SK-MEL-5 (cell line): ENCODE results near the gene HDAC4. TPM values are rescaled to one million over a fixed set of nuclear protein-coding genes. Genes with fewer than 3 reads are reported as not detected.

Experiments
- DNase-seq: peaks from one replicate; pipeline ENCODE4 v3.0.0-alpha.2; 2016; ENCODE audit warnings: low read depth, low spot score
- in situ Hi-C: cut with HindIII; loops from 2 replicates; pipeline ENCODE4 v1.10.0; 2016; ENCODE audit warnings: low sequenced_read_pairs, high pct_unique_total_duplicates, low pct_unique_long_range_greater_than_20kb
- total RNA-seq: library from RNA; depleted of rRNA; stranded (reverse); fragments of >200 nt; shearing (Covaris generic); gene quantifications from 2 replicates; pipeline ENCODE4 v1.2.3, GENCODE V29; 2014

Gene HDAC4
- total RNA-seq, 1 experiment from 2014 or later, result 14.1 TPM

- no peak for DNase-seq
- in situ Hi-C loops, result no loop called here
Observed at GRCh38 chr2:239346676-239347075, 54.1 kb downstream of the HDAC4 start.

GRCh38 chr2:239345251-239345650 lies 55.6 kb downstream of the HDAC4 start:
- DNase-seq, result no peak
- in situ Hi-C loops, result no loop called here

DNA sequence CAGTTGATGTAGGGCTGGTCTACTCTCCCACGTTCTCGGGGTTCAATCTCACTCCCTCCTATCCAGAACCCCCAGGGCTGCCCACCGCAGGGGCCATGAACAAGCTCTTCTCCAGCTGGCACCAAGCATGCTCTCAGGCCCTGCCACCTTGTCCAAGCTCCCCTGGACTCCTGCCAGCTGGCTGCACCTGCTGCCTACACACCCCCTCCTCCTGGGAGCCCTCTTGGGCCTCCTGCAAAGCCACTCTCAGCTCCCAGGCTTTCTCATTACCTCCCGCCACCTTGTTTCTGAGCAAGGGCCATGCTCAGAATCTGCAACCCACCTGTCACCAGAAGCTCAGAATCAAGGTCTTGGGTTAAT lies 56.0 kb downstream of the HDAC4 start:
- in situ Hi-C loops, result no loop called here
- no peak for DNase-seq

DNA sequence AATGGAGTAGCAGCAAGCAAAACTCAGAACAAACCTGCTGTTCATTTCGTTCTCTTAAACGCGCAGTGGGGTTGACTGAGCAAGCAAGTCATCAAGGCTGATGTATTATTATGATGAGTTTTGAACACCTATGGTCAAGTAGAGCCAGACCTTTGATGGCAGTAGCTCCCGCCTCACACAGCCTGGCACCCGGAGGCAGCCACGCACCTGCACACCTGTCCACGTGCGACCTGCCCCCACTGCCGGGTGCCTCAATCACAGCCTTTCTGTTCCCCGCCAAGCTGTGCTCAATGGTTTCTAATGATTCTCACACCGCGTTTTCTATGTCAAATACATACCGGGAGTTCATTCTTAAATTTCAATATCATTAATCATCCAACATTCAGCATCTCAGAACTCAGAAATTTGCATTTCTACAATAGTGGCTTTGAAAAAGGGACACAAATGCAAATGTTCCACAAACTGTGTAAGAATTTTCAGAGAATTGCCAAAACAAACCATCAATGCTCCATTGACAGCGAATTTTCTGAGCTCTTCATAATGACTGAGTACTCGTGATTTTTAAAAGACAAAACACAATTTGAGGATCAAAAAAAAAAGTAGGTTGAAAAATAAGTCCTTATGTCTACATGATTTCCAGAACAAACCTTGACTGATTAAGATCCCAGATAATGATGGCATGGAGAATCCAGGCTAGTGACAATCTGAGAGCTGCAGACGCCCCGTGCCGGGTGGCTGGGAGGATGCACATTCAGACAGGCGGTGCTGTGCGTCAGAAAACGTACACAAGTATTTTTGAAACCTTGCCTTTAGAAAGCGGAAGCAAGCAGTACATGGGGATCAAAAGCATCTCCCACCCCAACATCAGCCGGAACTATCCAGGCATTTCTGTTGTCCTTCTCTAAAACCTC lies 56.6 kb downstream of the HDAC4 start:
- in situ Hi-C loops, result no loop called here
- no peak for DNase-seq

DNA sequence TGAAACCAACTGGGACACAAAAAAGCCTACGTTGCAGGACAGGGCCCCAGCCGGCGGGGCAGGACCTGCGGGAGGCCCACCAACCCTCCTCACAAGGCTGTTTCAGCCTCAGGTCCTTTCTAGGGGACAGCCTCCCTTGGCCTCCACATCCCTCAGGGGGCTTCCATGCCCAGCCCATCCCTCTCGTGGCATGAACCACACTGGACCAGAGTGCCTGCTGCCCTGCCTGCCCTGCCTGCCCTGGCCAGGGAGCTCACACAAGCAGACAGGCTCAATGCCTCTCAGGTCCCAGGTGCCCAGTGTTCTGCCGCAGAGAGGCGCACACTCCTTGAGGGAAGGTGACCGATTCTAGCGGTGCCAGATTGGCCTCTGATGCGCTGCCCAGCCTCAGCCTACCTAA lies 57.4 kb downstream of the HDAC4 start:
- in situ Hi-C loops, result no loop called here
- no peak for DNase-seq

DNA sequence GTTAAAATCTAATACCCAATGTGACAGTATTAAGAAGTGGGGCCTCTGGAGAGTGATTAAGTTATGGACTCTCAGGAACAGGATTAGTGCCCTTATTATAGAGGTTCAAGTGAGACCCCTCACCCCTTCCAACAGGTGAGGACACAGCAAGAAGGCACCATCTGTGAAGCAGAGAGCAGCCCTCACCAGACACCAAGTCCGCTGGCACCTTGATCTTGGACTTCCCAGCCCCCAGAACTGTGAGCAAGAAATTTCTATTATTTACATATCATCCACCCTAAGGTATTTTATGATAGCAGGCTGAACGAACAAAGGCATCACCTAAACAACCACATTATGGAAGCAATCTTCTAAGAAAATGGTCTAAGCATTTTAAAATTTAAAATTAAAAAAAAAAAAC lies 59.0 kb downstream of the HDAC4 start:
- in situ Hi-C loops, result no loop called here
- DNase-seq, result no peak

GRCh38 chr2:239341146-239341732 lies 59.6 kb downstream of the HDAC4 start:
- DNase-seq, result no peak
- in situ Hi-C loops, result no loop called here

GRCh38 chr2:239339726-239340601 lies 60.9 kb downstream of the HDAC4 start:
- in situ Hi-C loops, result no loop called here
- DNase-seq, result no peak

DNA sequence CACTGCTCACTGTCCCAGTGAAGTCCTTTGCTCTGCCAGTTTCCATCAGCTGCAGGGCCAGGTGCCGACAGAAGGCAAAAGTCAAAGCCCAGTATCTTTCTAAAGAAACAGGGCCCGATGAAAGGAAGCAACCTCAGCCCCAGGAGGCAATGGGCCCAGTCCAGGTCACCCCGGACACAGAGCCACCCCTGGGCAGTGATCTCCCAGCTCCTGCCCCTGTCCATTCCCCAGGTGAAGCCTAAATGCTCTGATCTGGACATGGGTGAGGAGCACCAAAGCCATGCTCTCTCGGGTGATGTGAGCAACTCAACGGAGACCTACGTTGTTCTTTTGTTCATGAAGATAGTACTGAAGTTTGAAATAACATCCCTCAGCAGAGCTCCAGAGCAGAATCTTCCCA lies 61.6 kb downstream of the HDAC4 start:
- in situ Hi-C loops, result no loop called here
- no peak for DNase-seq

- in situ Hi-C loops, result no loop called here
- no peak for DNase-seq
Observed at GRCh38 chr2:239337877-239338484, 62.8 kb downstream of the HDAC4 start.

DNA sequence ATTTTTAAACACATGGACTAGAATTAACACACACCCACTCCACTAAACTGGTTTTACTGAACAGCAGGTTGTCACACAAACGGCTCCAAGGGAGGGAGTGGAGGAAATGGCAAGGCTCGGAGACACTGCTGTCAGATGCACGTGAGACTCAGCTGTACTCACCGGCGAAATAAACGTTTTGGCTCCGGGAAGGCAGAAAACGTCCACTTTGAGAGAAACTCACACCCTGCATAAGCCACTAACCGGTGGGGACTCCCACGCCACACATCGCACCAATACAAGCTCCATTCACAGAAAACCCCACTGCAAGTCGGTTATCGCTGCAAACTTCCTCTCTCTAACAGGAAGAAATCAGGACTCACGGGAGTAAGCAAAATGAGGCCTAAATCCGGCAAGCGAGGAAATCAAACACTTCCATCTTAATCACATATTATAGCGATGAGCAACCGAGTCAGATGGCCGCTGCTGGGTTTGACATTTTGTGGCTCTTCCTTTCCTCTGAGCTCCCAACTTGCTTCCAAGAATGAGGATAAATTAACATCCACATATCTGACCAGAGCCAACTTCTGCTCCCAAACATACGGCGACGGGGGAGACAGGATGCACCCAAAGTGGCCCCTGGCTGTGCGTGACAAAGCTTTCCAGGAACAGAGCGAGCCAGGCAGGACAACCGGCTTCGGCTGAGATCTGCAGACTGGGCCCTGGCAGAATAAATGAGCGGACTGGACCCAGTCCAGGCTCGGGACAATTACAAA lies 63.5 kb downstream of the HDAC4 start:
- DNase-seq, result no peak
- in situ Hi-C loops, result no loop called here

GRCh38 chr2:239331560-239331959 lies 69.3 kb downstream of the HDAC4 start:
- DNase-seq, result no peak
- in situ Hi-C loops, result no loop called here

GRCh38 chr2:239330836-239331235 lies 70.0 kb downstream of the HDAC4 start:
- no peak for DNase-seq
- in situ Hi-C loops, result no loop called here

GRCh38 chr2:239329972-239330572 lies 70.7 kb downstream of the HDAC4 start:
- in situ Hi-C loops, result no loop called here
- DNase-seq, result no peak

DNA sequence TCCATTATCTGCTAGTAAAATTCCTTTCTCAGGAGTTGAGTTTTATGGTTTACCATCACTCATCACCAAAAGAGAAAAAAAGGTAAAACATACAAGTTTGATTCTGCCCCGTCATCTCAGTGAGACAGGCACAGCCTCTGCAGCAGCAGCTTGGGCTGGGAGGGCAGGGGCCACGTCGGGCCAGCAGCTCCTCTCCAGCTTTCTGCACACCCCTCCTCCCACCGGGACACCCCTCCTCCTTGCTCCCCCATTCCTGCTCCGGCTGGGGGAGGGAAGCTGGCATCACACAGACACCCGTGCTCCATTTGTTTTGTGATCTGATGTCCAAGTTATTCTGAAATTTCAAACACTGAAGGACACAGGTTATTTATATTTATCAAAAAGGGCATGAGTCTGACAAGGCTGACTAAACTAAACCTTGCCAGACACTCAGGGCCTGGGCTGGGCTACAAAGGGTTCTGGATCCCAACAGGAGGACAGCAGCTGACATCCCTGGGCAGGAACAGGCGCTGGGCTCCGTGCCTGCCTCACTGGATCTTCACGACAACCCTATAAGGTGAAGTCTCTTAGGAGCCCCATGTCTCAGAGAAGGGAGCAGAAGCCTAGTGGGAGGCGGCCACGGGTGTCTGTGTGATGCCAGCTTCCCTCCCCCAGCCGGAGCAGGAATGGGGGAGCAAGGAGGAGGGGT lies 71.4 kb downstream of the HDAC4 start:
- no peak for DNase-seq
- in situ Hi-C loops, result no loop called here

GRCh38 chr2:239328351-239329191 lies 72.2 kb downstream of the HDAC4 start:
- no peak for DNase-seq
- in situ Hi-C loops, result no loop called here
